H1 (cell line): ENCODE results near the gene CORO1C. TPM values are rescaled to one million over a fixed set of nuclear protein-coding genes. Genes with fewer than 3 reads are reported as not detected.
A peak's percentile ranks its signal among the peaks of the same experiment; 100 is the strongest.

ENCODE experiments used
- CTCF ChIA-PET: fragments of 300-600 bp; sonication (Branson Sonifier 250); formaldehyde crosslinking; loops from one replicate; lab custom pipeline; 2021; ENCODE audit not compliant: partially characterized antibody; lab: Charles Lee
- POLR2A ChIA-PET: fragments of 300-600 bp; sonication (Branson Sonifier 250); formaldehyde crosslinking; loops from one replicate; lab custom pipeline; 2021; ENCODE audit warnings: inconsistent platforms; ENCODE audit not compliant: partially characterized antibody; lab: Charles Lee
- DNase-seq, 2 experiments: peaks; one replicate each; pipeline versions ENCODE4 v3.0.0 to v3.0.0-alpha.2; 2010 to 2022; ENCODE audit warnings: low spot score in 2 of 2, low read depth in 1 of 2, mixed read lengths in 1 of 2
- FAIRE-seq: peaks from 2 replicates; lab custom pipeline; 2011; peaks lifted over from hg19 to GRCh38; lab: Jason Lieb, UNC
- H2AFZ ChIP-seq: 2 replicates; pipeline ENCODE4 v1.8.1; 2012; ENCODE audit warnings: low read length, inconsistent platforms
- H2AK5ac ChIP-seq: 2 replicates; pipeline ENCODE4 v1.6.1; 2013; ENCODE audit warnings: low read depth, low read length
- H2BK120ac ChIP-seq: replicated peaks from 2 replicates; pipeline ENCODE3; 2013; ENCODE audit warnings: low read depth, low read length, inconsistent platforms
- H2BK12ac ChIP-seq: 2 replicates; pipeline ENCODE4 v1.6.1; 2013; ENCODE audit warnings: low read depth, low read length
- H2BK15ac ChIP-seq: 2 replicates; pipeline ENCODE4 v1.6.1; 2013; ENCODE audit warnings: low read length
- H2BK20ac ChIP-seq: 2 replicates; pipeline ENCODE4 v1.6.1; 2013; ENCODE audit warnings: low read length
- H2BK5ac ChIP-seq: 2 replicates; pipeline ENCODE4 v1.6.1; 2013; ENCODE audit warnings: low read depth, low read length
- H3K14ac ChIP-seq: 2 replicates; pipeline ENCODE4 v1.6.1; 2013; ENCODE audit warnings: inconsistent platforms; ENCODE audit not compliant: insufficient read length
- H3K18ac ChIP-seq: 2 replicates; pipeline ENCODE4 v1.6.1; 2013; ENCODE audit warnings: low read length; ENCODE audit errors: extremely low read depth
- H3K23ac ChIP-seq: 2 replicates; pipeline ENCODE4 v1.6.1; 2013; ENCODE audit warnings: inconsistent platforms; ENCODE audit not compliant: insufficient read length
- H3K23me2 ChIP-seq: 2 replicates; pipeline ENCODE4 v1.6.1; 2013; ENCODE audit warnings: low read depth, low read length
- H3K27ac ChIP-seq: 2 replicates; pipeline ENCODE4 v1.6.1; 2011; ENCODE audit warnings: low read depth, low read length, inconsistent platforms
- H3K27me3 ChIP-seq, 4 experiments: replicated peaks in 1 of 4; 1 replicate in 1 of 4; 2 replicates in 3 of 4; pipeline versions ENCODE4 v1.6.1 to v1.8.1; 2011 to 2013; ENCODE audit warnings: low read length in 3 of 4, mild to moderate bottlenecking in 3 of 4, inconsistent platforms in 2 of 4, mixed read lengths in 2 of 4, moderate library complexity in 1 of 4; ENCODE audit not compliant: control insufficient read depth in 3 of 4, insufficient read depth in 3 of 4; ENCODE audit errors: extremely low read depth in 1 of 4
- H3K36me3 ChIP-seq, 4 experiments: 2 replicates each; pipeline versions ENCODE4 v1.6.1 to v1.8.1; 2011 to 2013; ENCODE audit warnings: mild to moderate bottlenecking in 4 of 4, low read length in 3 of 4, moderate library complexity in 2 of 4, control low read depth in 1 of 4, inconsistent platforms in 1 of 4; ENCODE audit not compliant: insufficient read depth in 4 of 4, control insufficient read depth in 2 of 4
- H3K4ac ChIP-seq: replicated peaks from 2 replicates; pipeline ENCODE3; 2013; ENCODE audit warnings: low read length, low read depth, mixed read lengths, inconsistent platforms; ENCODE audit not compliant: insufficient read length
- H3K4me1 ChIP-seq, 4 experiments: replicated peaks in 1 of 4; 1 replicate in 1 of 4; 2 replicates in 3 of 4; pipeline versions ENCODE4 v1.6.1 to v1.8.1; 2011 to 2013; ENCODE audit warnings: low read length in 3 of 4, inconsistent platforms in 2 of 4, mixed read lengths in 1 of 4; ENCODE audit not compliant: insufficient read depth in 4 of 4, control insufficient read depth in 3 of 4
- H3K4me2 ChIP-seq, 2 experiments: 2 replicates each; pipeline versions ENCODE4 v1.6.1 to v1.8.1; 2011 to 2013; ENCODE audit warnings: low read depth in 2 of 2, low read length in 2 of 2, control low read depth in 1 of 2, inconsistent platforms in 1 of 2, mild to moderate bottlenecking in 1 of 2; ENCODE audit not compliant: insufficient read depth in 1 of 2
- H3K4me3 ChIP-seq, 4 experiments: fragments of 200-600, 300-600 bp in 1 of 4; sonication (generic), shearing (Covaris generic), sonication (Bioruptor Twin) in 1 of 4; 2 replicates each; pipeline versions ENCODE4 v1.5.1 to v1.8.1; 2011 to 2016; ENCODE audit warnings: low read length in 4 of 4, low read depth in 3 of 4, control low read depth in 2 of 4, inconsistent platforms in 2 of 4, mild to moderate bottlenecking in 2 of 4, mixed read lengths in 1 of 4, moderate library complexity in 1 of 4; ENCODE audit not compliant: insufficient read depth in 2 of 4; ENCODE audit errors: extremely low read depth in 1 of 4
- H3K56ac ChIP-seq: replicated peaks from 2 replicates; pipeline ENCODE3; 2013; ENCODE audit warnings: low read depth, mild to moderate bottlenecking, mixed read lengths, low read length, inconsistent platforms; ENCODE audit not compliant: insufficient read length
- H3K79me1 ChIP-seq: 2 replicates; pipeline ENCODE4 v1.6.1; 2013; ENCODE audit warnings: low read depth, low read length, control low read depth
- H3K79me2 ChIP-seq, 2 experiments: 2 replicates each; pipeline versions ENCODE4 v1.6.1 to v1.8.1; 2012 to 2013; ENCODE audit warnings: low read length in 2 of 2, mild to moderate bottlenecking in 2 of 2, inconsistent platforms in 1 of 2; ENCODE audit not compliant: insufficient read depth in 2 of 2, control insufficient read depth in 1 of 2
- H3K9ac ChIP-seq, 4 experiments: replicated peaks in 1 of 4; 1 replicate in 1 of 4; 2 replicates in 3 of 4; pipeline versions ENCODE4 v1.6.1 to v1.8.1; 2011 to 2013; ENCODE audit warnings: low read depth in 3 of 4, low read length in 3 of 4, control low read depth in 2 of 4, mild to moderate bottlenecking in 2 of 4, moderate library complexity in 2 of 4, inconsistent platforms in 1 of 4; ENCODE audit errors: extremely low read depth in 1 of 4
- H3K9me3 ChIP-seq, 2 experiments: 2 replicates each; pipeline versions ENCODE4 v1.6.1 to v1.8.1; 2012 to 2013; ENCODE audit warnings: mild to moderate bottlenecking in 2 of 2, moderate library complexity in 2 of 2, control low read depth in 1 of 2, inconsistent platforms in 1 of 2, low read depth in 1 of 2, low read length in 1 of 2, mixed read lengths in 1 of 2; ENCODE audit not compliant: insufficient read depth in 2 of 2
- H4K20me1 ChIP-seq, 2 experiments: replicated peaks in 1 of 2; 2 replicates each; pipeline versions ENCODE3 to v1.8.1; 2011 to 2013; ENCODE audit warnings: inconsistent platforms in 2 of 2, low read length in 2 of 2, mild to moderate bottlenecking in 1 of 2; ENCODE audit not compliant: insufficient read depth in 2 of 2, control insufficient read depth in 1 of 2
- H4K5ac ChIP-seq: 2 replicates; pipeline ENCODE4 v1.6.1; 2013; ENCODE audit warnings: low read length, low read depth, mixed read lengths, inconsistent platforms; ENCODE audit not compliant: insufficient read length
- H4K8ac ChIP-seq: 2 replicates; pipeline ENCODE4 v1.8.0; 2013; ENCODE audit warnings: mild to moderate bottlenecking, moderate library complexity, low read length, inconsistent platforms; ENCODE audit not compliant: insufficient read depth; ENCODE audit errors: extremely low read depth
- H4K91ac ChIP-seq: replicated peaks from 2 replicates; pipeline ENCODE3; 2013; ENCODE audit warnings: low read length, mixed read lengths, inconsistent platforms; ENCODE audit not compliant: insufficient read length
- BRCA1 ChIP-seq: IDR thresholded peaks from 2 replicates; pipeline ENCODE4 v1.6.1; 2012; ENCODE audit warnings: low read depth, low read length, improper control_type of control experiment
- CBX5 ChIP-seq: fragments of 300-800, 300-1000 bp; sonication (generic); IDR thresholded peaks from 2 replicates; pipeline ENCODE4 v1.7.1; 2016; ENCODE audit warnings: antibody characterized with exemption, low read length, low read depth
- CEBPB ChIP-seq: IDR thresholded peaks from 2 replicates; pipeline ENCODE4 v1.6.1; 2012; ENCODE audit warnings: low read depth, low read length
- E2F6 ChIP-seq: IDR thresholded peaks from 2 replicates; pipeline ENCODE4 v1.6.1; 2012; ENCODE audit warnings: inconsistent platforms
- EZH2 ChIP-seq: fragments of 200-600 bp; sonication (generic); IDR thresholded peaks from 2 replicates; pipeline ENCODE4 v1.7.1; 2012; ENCODE audit warnings: low read depth, mild to moderate bottlenecking, moderate library complexity, low read length, inconsistent platforms; ENCODE audit not compliant: severe bottlenecking
- GABPA ChIP-seq: IDR thresholded peaks from 2 replicates; pipeline ENCODE4 v1.6.1; 2011; ENCODE audit warnings: mild to moderate bottlenecking, low read length, moderate library complexity, borderline replicate concordance; ENCODE audit not compliant: insufficient read depth
- JUN ChIP-seq: IDR thresholded peaks from 2 replicates; pipeline ENCODE4 v1.6.1; 2011; ENCODE audit warnings: low read depth, mild to moderate bottlenecking, improper control_type of control experiment, low read length
- RFX5 ChIP-seq: IDR thresholded peaks from 2 replicates; pipeline ENCODE4 v1.6.1; 2011; ENCODE audit warnings: low read depth, low read length, improper control_type of control experiment, borderline replicate concordance
- SUZ12 ChIP-seq: fragments of 200-600 bp; sonication (generic); IDR thresholded peaks from 2 replicates; pipeline ENCODE4 v1.6.1; 2012; ENCODE audit warnings: mild to moderate bottlenecking, inconsistent platforms, low read length, moderate library complexity, mixed read lengths
- YY1 ChIP-seq: IDR thresholded peaks from 2 replicates; pipeline ENCODE4 v1.6.1; 2011; ENCODE audit warnings: low read depth, mild to moderate bottlenecking, low read length
- WGBS, 2 experiments: shearing (Covaris generic) in 1 of 2; methylation state at CpG; one replicate each; pipeline versions ENCODE4 v1.1.6 to v1.1.7; 2013 to 2015; ENCODE audit warnings: low lambda C conversion rate in 2 of 2, mixed read lengths in 2 of 2, inconsistent platforms in 1 of 2, low coverage in 1 of 2, missing lambda C conversion rate in 1 of 2; ENCODE audit not compliant: insufficient replicate concordance in 2 of 2, insufficient coverage in 1 of 2, insufficient read length in 1 of 2; ENCODE audit errors: extremely low coverage in 1 of 2, missing lambda C conversion rate in 1 of 2; 5-methylcytosine and 5-hydroxymethylcytosine counted together
- polyA plus RNA-seq, 7 experiments: library from polyadenylated mRNA; depleted of rRNA in 3 of 7; stranded (reverse) in 5 of 7; unstranded in 2 of 7; fragments of >200 nt in 5 of 7; fragments of 200-250 nt in 2 of 7; gene quantifications; 1 replicate in 5 of 7; 2 replicates in 1 of 7; 4 replicates in 1 of 7; pipeline versions ENCODE4 v1.2.1 to v1.2.3, GENCODE V29; 2011 to 2013; ENCODE audit warnings: missing spikeins in 2 of 7, mixed read lengths in 2 of 7
- total RNA-seq: library from RNA; stranded (reverse); fragmentation: NEBNext Ultra II Directional; extraction: Animal tissue kit (Norgen Biotek cat#: 25700); gene quantifications from 2 replicates; pipeline ENCODE4 v1.2.1, GENCODE V29; 2021

CORO1C gene
- total and polyA plus RNA-seq, 2 of the 8 experiments (the other 6 are each of a cell fraction or from before 2014, with no cell fraction given): 72.7 to 120 TPM

GRCh38 chr12:108618079-108618952, 113.0 kb downstream of the CORO1C start:
- H3K36me3 ChIP-seq: no peaks in the 10 kb centered on the region
- no peak overlapping the region for H3K14ac ChIP-seq
- H2BK12ac ChIP-seq: 0 out of 2 replicates have a peak overlapping the region, but pooled peaks have one; percentile 68
- H3K4me1 ChIP-seq: peaks cover 0 to 5% (median 4%) of the 10 kb centered on the region in 4 experiments; a peak in 4 of 7 replicates
- ChIA-PET POLR2A (interaction anchor here (0.7 to 3.5 kb wide), 9 partner anchors 9 to 57 kb away, joined by 3 to 14 read pairs (median 4); partner anchors contain the start of genes ISCU and SART3), CTCF (interaction anchor here (0.7 to 22.5 kb wide), 40 partner anchors 7 to 626 kb away, joined by 3 to 523 read pairs (median 4); partner anchors contain the start of genes ISCU, SART3, SELPLG and TMEM119)
- 0 out of 2 replicates have a peak overlapping the region, but pooled peaks have one; percentile 19 for H2AFZ ChIP-seq
- peak overlapping the region; percentile 23; the same call in 1 of the 2 replicates for H2BK20ac ChIP-seq
- H2BK15ac ChIP-seq: peak overlapping the region; percentile 81; the same call in 1 of the 2 replicates
- no peak overlapping the region for H3K56ac ChIP-seq
- H3K23me2 ChIP-seq: no peaks in the 10 kb centered on the region
- no peaks in the 10 kb centered on the region for H3K27me3 ChIP-seq
- H2BK120ac ChIP-seq: no peak overlapping the region
- no peak overlapping the region for H3K27ac ChIP-seq
- DNase-seq: peak; percentile 70 to 95
- no peak overlapping the region for H2AK5ac ChIP-seq
- 29% methylated on average over 16 of the region's 16 CpGs; no CpG with 5 or more reads in 1 of the 2 experiments for WGBS, 2 experiments
- no peak for FAIRE-seq
- H3K79me1 ChIP-seq: no peaks in the 10 kb centered on the region
- H4K5ac ChIP-seq: no peak overlapping the region
- H3K79me2 ChIP-seq: no peaks in the 10 kb centered on the region
- H4K91ac ChIP-seq: no peak overlapping the region
- H3K9ac ChIP-seq: no peak overlapping the region
- no peak overlapping the region for H3K4me3 ChIP-seq
- H3K9me3 ChIP-seq: no peaks in the 10 kb centered on the region; a peak in 2 of 4 replicates
- no peak overlapping the region for H2BK5ac ChIP-seq
- no peaks in the 10 kb centered on the region for H4K20me1 ChIP-seq
- no peak overlapping the region for H3K23ac ChIP-seq
- no peak overlapping the region for H3K4ac ChIP-seq
- no peak overlapping the region for H3K4me2 ChIP-seq
- H3K18ac ChIP-seq: peak overlapping the region; percentile 53; the same call in 1 of the 2 replicates
- H4K8ac ChIP-seq: 0 out of 2 replicates have a peak overlapping the region, but pooled peaks have one; percentile 0
- TF ChIP-seq CEBPB (no peak), EZH2 (no peak), SUZ12 (no peak), CBX5 (no peak), JUN (0 out of 2 replicates have a peak, but pooled peaks have one; percentile 12), GABPA (no peak), E2F6 (no peak), BRCA1 (peak; percentile 45; the same call in 1 of the 2 replicates), RFX5 (no peak), YY1 (0 out of 2 replicates have a peak, but pooled peaks have one; percentile 28)
